Measurements from ENCODE around the gene EMC10.

DNA sequence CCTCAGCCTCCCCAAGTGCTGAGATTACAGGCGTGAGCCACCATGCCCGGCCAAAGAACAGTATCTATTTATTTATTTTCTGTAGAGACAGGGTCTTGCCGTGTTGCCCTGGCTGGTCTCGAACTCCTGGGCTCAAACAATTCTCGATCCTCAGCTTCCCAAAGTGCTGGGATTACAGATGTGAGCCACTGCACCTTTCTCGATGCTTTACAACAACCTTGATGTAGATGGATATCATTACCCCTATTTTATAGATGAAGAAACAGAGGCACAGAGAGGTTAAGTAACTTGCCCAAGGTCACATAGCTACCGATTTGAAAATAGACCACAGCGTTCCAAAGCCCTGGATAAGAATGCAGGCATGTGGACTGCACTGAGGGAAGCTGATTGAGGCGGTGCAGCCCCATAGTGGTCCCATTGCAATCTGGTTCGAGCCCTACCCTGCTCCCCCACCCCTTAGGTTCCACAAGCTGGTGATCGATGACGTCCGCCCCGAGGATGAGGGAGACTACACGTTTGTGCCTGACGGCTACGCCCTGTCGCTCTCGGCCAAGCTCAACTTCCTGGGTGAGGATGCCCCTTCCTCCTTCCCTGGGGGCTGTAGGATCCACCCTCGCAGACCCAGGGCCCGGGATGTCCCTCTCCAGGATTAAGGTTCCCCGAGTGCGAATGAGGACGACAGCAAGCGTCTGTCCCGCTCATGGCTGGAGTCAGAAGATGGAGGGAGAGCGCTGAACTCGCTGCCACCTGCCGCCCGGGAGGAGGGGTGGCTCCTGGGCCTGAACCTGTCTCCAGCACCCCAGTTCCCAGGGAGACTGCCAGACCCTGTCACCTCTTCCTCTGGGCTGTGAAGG is 25.7 kb upstream of the EMC10 start:
- TF ChIP-seq, protein P1, sequence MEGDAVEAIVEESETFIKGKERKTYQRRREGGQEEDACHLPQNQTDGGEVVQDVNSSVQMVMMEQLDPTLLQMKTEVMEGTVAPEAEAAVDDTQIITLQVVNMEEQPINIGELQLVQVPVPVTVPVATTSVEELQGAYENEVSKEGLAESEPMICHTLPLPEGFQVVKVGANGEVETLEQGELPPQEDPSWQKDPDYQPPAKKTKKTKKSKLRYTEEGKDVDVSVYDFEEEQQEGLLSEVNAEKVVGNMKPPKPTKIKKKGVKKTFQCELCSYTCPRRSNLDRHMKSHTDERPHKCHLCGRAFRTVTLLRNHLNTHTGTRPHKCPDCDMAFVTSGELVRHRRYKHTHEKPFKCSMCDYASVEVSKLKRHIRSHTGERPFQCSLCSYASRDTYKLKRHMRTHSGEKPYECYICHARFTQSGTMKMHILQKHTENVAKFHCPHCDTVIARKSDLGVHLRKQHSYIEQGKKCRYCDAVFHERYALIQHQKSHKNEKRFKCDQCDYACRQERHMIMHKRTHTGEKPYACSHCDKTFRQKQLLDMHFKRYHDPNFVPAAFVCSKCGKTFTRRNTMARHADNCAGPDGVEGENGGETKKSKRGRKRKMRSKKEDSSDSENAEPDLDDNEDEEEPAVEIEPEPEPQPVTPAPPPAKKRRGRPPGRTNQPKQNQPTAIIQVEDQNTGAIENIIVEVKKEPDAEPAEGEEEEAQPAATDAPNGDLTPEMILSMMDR (IDR thresholded peaks at IDR 0.05): no peak
- TF ChIP-seq, protein P2, sequence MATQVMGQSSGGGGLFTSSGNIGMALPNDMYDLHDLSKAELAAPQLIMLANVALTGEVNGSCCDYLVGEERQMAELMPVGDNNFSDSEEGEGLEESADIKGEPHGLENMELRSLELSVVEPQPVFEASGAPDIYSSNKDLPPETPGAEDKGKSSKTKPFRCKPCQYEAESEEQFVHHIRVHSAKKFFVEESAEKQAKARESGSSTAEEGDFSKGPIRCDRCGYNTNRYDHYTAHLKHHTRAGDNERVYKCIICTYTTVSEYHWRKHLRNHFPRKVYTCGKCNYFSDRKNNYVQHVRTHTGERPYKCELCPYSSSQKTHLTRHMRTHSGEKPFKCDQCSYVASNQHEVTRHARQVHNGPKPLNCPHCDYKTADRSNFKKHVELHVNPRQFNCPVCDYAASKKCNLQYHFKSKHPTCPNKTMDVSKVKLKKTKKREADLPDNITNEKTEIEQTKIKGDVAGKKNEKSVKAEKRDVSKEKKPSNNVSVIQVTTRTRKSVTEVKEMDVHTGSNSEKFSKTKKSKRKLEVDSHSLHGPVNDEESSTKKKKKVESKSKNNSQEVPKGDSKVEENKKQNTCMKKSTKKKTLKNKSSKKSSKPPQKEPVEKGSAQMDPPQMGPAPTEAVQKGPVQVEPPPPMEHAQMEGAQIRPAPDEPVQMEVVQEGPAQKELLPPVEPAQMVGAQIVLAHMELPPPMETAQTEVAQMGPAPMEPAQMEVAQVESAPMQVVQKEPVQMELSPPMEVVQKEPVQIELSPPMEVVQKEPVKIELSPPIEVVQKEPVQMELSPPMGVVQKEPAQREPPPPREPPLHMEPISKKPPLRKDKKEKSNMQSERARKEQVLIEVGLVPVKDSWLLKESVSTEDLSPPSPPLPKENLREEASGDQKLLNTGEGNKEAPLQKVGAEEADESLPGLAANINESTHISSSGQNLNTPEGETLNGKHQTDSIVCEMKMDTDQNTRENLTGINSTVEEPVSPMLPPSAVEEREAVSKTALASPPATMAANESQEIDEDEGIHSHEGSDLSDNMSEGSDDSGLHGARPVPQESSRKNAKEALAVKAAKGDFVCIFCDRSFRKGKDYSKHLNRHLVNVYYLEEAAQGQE (IDR thresholded peaks at IDR 0.05; ENCODE audit: insufficient read depth in 1 of 2, low read depth in 2 of 2, low read length in 1 of 2): no peak
- TF ChIP-seq SIN3A (IDR thresholded peaks at IDR 0.05; ENCODE audit: borderline replicate concordance, insufficient read depth, low read depth, low read length) (no peak), POLR2AphosphoS5 (IDR thresholded peaks at IDR 0.05; ENCODE audit: low read depth, low read length) (no peak)
